ENCODE data around the gene AHCY.

DNA sequence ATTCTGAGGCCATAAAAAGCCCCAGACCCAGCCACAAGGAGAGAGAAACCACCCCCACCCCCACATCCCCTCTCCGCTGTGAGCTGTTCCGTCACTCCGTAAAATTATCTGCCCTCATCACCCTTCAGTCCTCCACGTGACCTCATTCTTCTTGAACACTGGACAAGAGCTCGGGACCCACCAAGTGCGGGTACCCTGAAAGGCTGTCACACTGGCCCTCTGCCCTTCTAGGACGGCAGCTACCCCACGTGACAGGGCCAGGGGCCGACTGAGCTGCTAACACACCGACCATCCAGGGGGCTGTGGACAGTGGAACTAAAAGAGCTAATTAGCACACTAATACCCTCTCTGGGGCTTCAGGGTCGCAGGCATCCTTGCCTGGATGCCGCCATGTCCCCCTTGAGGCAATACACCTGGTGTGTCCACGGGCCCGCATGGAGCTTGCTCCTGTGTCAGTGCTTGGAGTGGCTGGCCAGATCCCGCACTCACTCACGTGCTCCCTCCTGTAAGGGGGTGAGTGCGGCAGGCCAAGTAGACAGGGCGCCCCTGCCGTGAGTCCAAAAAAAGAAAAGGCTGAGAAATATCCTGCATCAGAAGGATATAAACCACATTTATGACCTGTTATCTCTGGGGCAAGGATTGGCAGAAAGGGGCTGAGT, 29.2 kb upstream of the AHCY start:
- no peak for TF ChIP-seq POLR2A (IDR thresholded peaks at IDR 0.05)
- TF ChIP-seq, protein P1, sequence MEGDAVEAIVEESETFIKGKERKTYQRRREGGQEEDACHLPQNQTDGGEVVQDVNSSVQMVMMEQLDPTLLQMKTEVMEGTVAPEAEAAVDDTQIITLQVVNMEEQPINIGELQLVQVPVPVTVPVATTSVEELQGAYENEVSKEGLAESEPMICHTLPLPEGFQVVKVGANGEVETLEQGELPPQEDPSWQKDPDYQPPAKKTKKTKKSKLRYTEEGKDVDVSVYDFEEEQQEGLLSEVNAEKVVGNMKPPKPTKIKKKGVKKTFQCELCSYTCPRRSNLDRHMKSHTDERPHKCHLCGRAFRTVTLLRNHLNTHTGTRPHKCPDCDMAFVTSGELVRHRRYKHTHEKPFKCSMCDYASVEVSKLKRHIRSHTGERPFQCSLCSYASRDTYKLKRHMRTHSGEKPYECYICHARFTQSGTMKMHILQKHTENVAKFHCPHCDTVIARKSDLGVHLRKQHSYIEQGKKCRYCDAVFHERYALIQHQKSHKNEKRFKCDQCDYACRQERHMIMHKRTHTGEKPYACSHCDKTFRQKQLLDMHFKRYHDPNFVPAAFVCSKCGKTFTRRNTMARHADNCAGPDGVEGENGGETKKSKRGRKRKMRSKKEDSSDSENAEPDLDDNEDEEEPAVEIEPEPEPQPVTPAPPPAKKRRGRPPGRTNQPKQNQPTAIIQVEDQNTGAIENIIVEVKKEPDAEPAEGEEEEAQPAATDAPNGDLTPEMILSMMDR (IDR thresholded peaks at IDR 0.05) = no peak

Measured in tibial nerve (tissue), 3 donors.